GDM1 (cell line): ENCODE data around the gene ATAT1.

ENCODE experiments used
- DNase-seq: peaks from one replicate; lab custom pipeline; 2025; lab: John Stamatoyannopoulos, UW

The ATAT1 gene

GRCh38 chr6:30684386-30685156 lies 57.9 kb downstream of the ATAT1 start:
- DNase-seq, result peak; percentile 79

GRCh38 chr6:30685157-30686008 lies 58.7 kb downstream of the ATAT1 start:
- no peak for DNase-seq

GRCh38 chr6:30686009-30686907 lies 59.6 kb downstream of the ATAT1 start, which contains the start of gene PPP1R18:
TSS of gene PPP1R18 (minus strand) at chr6:30686645. CDS start at chr6:30686018, 627 bp downstream.
- DNase-seq, result peak; percentile 62

GRCh38 chr6:30686908-30687658 lies 60.4 kb downstream of the ATAT1 start:
- peak; percentile 89 for DNase-seq

GRCh38 chr6:30687659-30688431 lies 61.2 kb downstream of the ATAT1 start:
- no peak for DNase-seq

GRCh38 chr6:30688569-30688968 lies 61.9 kb downstream of the ATAT1 start:
- no peak for DNase-seq

- DNase-seq, result no peak
Observed at GRCh38 chr6:30689022-30689865, 62.6 kb downstream of the ATAT1 start.

- no peak for DNase-seq
Observed at GRCh38 chr6:30689985-30690384, 63.3 kb downstream of the ATAT1 start.

GRCh38 chr6:30690403-30691207 lies 63.9 kb downstream of the ATAT1 start, which contains the start of gene NRM:
TSS of gene NRM (minus strand) at chr6:30690984. CDS start at chr6:30690974, 10 bp downstream.
- peak; percentile 74 for DNase-seq

GRCh38 chr6:30691208-30691847 lies 64.7 kb downstream of the ATAT1 start:
- no peak for DNase-seq
